Heart left ventricle (tissue), 16 donors: ENCODE data around the gene SOX8. TPM values are rescaled to one million over a fixed set of nuclear protein-coding genes. Genes with fewer than 3 reads are reported as not detected.

Experiments used
- ATAC-seq, 4 donors: fragments of 200-7000 bp; cut with Tn5 transposase; one replicate each; pipeline ENCODE4 v1.9.1; 2020 to 2022; ENCODE audit warnings: moderate library complexity in 4 of 4, mild to moderate bottlenecking in 3 of 4, moderate number of reproducible peaks in 1 of 4
- DNase-seq, 5 donors: peaks; one replicate each; pipeline ENCODE4 v3.0.0-alpha.2; 2020
- H3K27ac ChIP-seq, 12 donors: fragments of 200-600 bp; sonication (generic) in 4 of 12; one replicate each; pipeline versions ENCODE4 v1.5.0 to v1.8.0; 2016 to 2022; ENCODE audit warnings: mild to moderate bottlenecking in 2 of 12
- H3K27me3 ChIP-seq, 9 donors: fragments of 200-600 bp; sonication (generic) in 2 of 9; one replicate each; pipeline versions ENCODE4 v1.5.1 to v1.8.0; 2016 to 2022; ENCODE audit warnings: mild to moderate bottlenecking in 3 of 9
- H3K36me3 ChIP-seq, 9 donors: fragments of 200-600 bp; sonication (generic) in 2 of 9; one replicate each; pipeline versions ENCODE4 v1.5.0 to v1.8.0; 2018 to 2022; ENCODE audit warnings: mild to moderate bottlenecking in 2 of 9
- H3K4me1 ChIP-seq, 12 donors: fragments of 200-600 bp; sonication (generic) in 4 of 12; one replicate each; pipeline versions ENCODE4 v1.5.0 to v1.8.0; 2016 to 2022; ENCODE audit warnings: mild to moderate bottlenecking in 3 of 12
- H3K4me3 ChIP-seq, 12 donors: fragments of 200-600 bp; sonication (generic) in 4 of 12; one replicate each; pipeline versions ENCODE4 v1.5.0 to v1.8.0; 2017 to 2022; ENCODE audit warnings: mild to moderate bottlenecking in 9 of 12, moderate library complexity in 4 of 12
- H3K9me3 ChIP-seq, 12 donors: fragments of 200-600 bp; sonication (generic) in 4 of 12; one replicate each; pipeline versions ENCODE4 v1.5.0 to v1.8.0; 2016 to 2022; ENCODE audit warnings: mild to moderate bottlenecking in 1 of 12
- POLR2A ChIP-seq, 2 donors: fragments of 450-650 bp; IDR thresholded peaks; one replicate each; pipeline ENCODE4 v1.6.1; 2017; ENCODE audit warnings: antibody characterized with exemption in 2 of 2, mild to moderate bottlenecking in 2 of 2, moderate library complexity in 2 of 2
- WGBS, 4 donors: extraction: QIAGEN DNeasy Blood & Tissue Kit in 2 of 4; methylation state at CpG; one replicate each; pipeline versions ENCODE4 v1.1.5 to v1.1.7; 2013 to 2018; 5-methylcytosine and 5-hydroxymethylcytosine counted together
- intact Hi-C, 10 donors: fragments of 100-400 bp; cut with DNase I; formaldehyde crosslinking; loops; one replicate each; pipeline versions ENCODE4 v1.11.1 to v1.14.2; 2022
- polyA plus RNA-seq, 2 donors: library from polyadenylated mRNA; stranded (reverse); fragments of 200-250 nt; gene quantifications; one replicate each; pipeline ENCODE4 v1.2.3, GENCODE V29; 2013
- total RNA-seq, 9 donors: library from RNA; depleted of rRNA in 2 of 9; stranded (reverse); fragments of >200 nt in 2 of 9; fragmentation: NEBNext Ultra II Directional in 3 of 9; extraction: Animal tissue kit (Norgen Biotek cat#: 25700) in 3 of 9; gene quantifications; one replicate each; pipeline versions ENCODE4 v1.1.0 to v1.2.4, GENCODE V29; 2016 to 2023
- TF ChIP-seq, protein P1 (sequence below), 12 donors: fragments of 200-600 bp; sonication (generic) in 4 of 12; IDR thresholded peaks; one replicate each; pipeline versions ENCODE4 v1.5.0 to v1.8.0; 2018 to 2022; ENCODE audit warnings: antibody characterized with exemption in 12 of 12, mild to moderate bottlenecking in 5 of 12
- donor health status: ischemic (EF 13 %, LVEDD 7.1; RV severe dilation, severe dysfunction).
- donor health status: healthy with polysubstance abuse.
- donor health status: DM: no; HTN: yes; CAD: no.
- donor health status: DM: no; HTN: no; CAD: no.
- donor health status: ischemic (EF 25% LVEDD 6.9; RV normal size, moderate dysfunction).
- donor health status: ischemic (EF 25% LVEDD 5.7; RV mildly dilated, moderate dysfunction).
- donor health status: healthy.
- donor health status: DM: yes; HTN: yes; CAD: no.
- donor health status: ischemic (EF 35%, LVEDD 5.7; RV mildly dilated, moderate dysfunction).
- donor health status: nonischemic (EF 11% LVEDD 7.7; RV severe dilation, severe dysfunction).
- donor health status: DM: yes; HTN: yes; CAD: no.
- donor health status: PGD.
- donor health status: ischemic (EF 29% LVEDD 5.4; RV normal size, mild dysfunction).
- donor health status: nonischemic (EF 23%, LVEDD 6.1; RV moderate dilation, normal function).

Gene SOX8
- total and polyA plus RNA-seq, 11 donors, result 0.44 to 1.3 (median 0.77) TPM

GRCh38 chr16:1029259-1029545 lies 47.6 kb downstream of the SOX8 start:
- WGBS, 4 donors, result 47 to 58% (median 54%) methylated on average over 6 to 14 of the region's 14 CpGs
- Histone ChIP-seq H3K36me3 (no peaks in the 10 kb centered on the region), H3K27me3 (peaks cover under 1 to 48% (median 18%) of the 10 kb centered on the region in 9 donors), H3K4me1 (peaks cover 0 to 21% (median 0%) of the 10 kb centered on the region in 12 donors), H3K27ac (no peak overlapping the region), H3K9me3 (no peaks in the 10 kb centered on the region), H3K4me3 (no peak overlapping the region)
- TF ChIP-seq POLR2A (IDR thresholded peaks at IDR 0.05), result no peak
- TF ChIP-seq, protein P1, sequence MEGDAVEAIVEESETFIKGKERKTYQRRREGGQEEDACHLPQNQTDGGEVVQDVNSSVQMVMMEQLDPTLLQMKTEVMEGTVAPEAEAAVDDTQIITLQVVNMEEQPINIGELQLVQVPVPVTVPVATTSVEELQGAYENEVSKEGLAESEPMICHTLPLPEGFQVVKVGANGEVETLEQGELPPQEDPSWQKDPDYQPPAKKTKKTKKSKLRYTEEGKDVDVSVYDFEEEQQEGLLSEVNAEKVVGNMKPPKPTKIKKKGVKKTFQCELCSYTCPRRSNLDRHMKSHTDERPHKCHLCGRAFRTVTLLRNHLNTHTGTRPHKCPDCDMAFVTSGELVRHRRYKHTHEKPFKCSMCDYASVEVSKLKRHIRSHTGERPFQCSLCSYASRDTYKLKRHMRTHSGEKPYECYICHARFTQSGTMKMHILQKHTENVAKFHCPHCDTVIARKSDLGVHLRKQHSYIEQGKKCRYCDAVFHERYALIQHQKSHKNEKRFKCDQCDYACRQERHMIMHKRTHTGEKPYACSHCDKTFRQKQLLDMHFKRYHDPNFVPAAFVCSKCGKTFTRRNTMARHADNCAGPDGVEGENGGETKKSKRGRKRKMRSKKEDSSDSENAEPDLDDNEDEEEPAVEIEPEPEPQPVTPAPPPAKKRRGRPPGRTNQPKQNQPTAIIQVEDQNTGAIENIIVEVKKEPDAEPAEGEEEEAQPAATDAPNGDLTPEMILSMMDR (IDR thresholded peaks at IDR 0.05), result no peak
- ATAC-seq (no peak), DNase-seq (no peak)
- intact Hi-C loops, result no loop called here

DNA sequence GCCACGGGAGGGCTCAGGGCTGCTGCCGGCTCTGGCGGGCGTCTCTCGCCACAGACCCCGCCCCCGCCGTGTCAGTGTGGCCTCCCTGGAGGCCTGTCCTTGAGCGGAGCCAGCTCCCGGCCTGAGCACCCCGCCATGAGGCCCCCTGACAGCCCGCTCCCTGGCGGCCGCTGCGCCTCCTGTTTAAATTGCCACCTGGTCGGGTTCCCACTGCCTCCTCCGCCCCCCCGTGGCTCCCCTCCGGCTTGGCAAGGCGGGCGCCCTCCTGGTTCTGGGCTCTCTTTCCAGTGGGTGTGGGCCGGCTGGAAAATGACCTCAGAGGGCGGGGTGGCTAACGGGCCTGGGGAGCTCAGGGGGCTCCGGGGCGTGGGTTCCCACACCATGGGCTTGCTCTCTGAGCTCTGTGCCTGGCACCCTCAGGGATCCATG lies 48.9 kb downstream of the SOX8 start:
- no peaks in the 10 kb centered on the region for H3K9me3 ChIP-seq
- no peak overlapping the region for H3K27ac ChIP-seq
- TF ChIP-seq, protein P1 (IDR thresholded peaks at IDR 0.05), result peak in 1 of 12 donors; percentile 7
- TF ChIP-seq POLR2A (IDR thresholded peaks at IDR 0.05), result no peak
- intact Hi-C loops, result no loop called here
- H3K4me1 ChIP-seq, result peaks cover 0 to 21% (median 0%) of the 10 kb centered on the region in 12 donors
- H3K36me3 ChIP-seq, result no peaks in the 10 kb centered on the region
- H3K27me3 ChIP-seq, result peaks cover 0 to 44% (median 18%) of the 10 kb centered on the region in 9 donors
- WGBS, 4 donors, result 26 to 50% (median 41%) methylated on average over 9 to 26 of the region's 26 CpGs
- peak overlapping the region in 1 of 12 donors; percentile 7 for H3K4me3 ChIP-seq
- DNase-seq (peak in 1 of 5 donors; percentile 63), ATAC-seq (peak in 3 of 4 donors; percentile 33 to 50 (median 47))

GRCh38 chr16:1031666-1032065 lies 50.1 kb downstream of the SOX8 start:
- no peak for ATAC-seq
- no peak for DNase-seq
- H3K27me3 ChIP-seq, result peaks cover under 1 to 55% (median 27%) of the 10 kb centered on the region in 9 donors
- no peak overlapping the region for H3K27ac ChIP-seq
- intact Hi-C loops, result no loop called here
- H3K9me3 ChIP-seq, result no peaks in the 10 kb centered on the region
- no peak overlapping the region for H3K4me3 ChIP-seq
- no peaks in the 10 kb centered on the region for H3K36me3 ChIP-seq
- no peak for TF ChIP-seq POLR2A (IDR thresholded peaks at IDR 0.05)
- TF ChIP-seq, protein P1 (IDR thresholded peaks at IDR 0.05), result no peak
- H3K4me1 ChIP-seq, result peaks cover 0 to 21% (median 0%) of the 10 kb centered on the region in 12 donors
- WGBS, 4 donors, result 90 to 96% (median 94%) methylated on average over 6 to 17 of the region's 17 CpGs

- TF ChIP-seq, protein P1 (IDR thresholded peaks at IDR 0.05), result no peak
- no peak for TF ChIP-seq POLR2A (IDR thresholded peaks at IDR 0.05)
- H3K27me3 ChIP-seq, result peaks cover 5 to 65% (median 29%) of the 10 kb centered on the region in 9 donors
- no peak overlapping the region for H3K27ac ChIP-seq
- DNase-seq, result no peak
- no peak for ATAC-seq
- H3K4me1 ChIP-seq, result peaks cover 0 to 21% (median 0%) of the 10 kb centered on the region in 12 donors
- intact Hi-C loops, result no loop called here
- no peak overlapping the region for H3K4me3 ChIP-seq
- no peaks in the 10 kb centered on the region for H3K36me3 ChIP-seq
- H3K9me3 ChIP-seq, result no peaks in the 10 kb centered on the region
- 90 to 98% (median 93%) methylated on average over 2 of the region's 2 CpGs for WGBS, 4 donors
These were observed 51.0 kb downstream of the SOX8 start for GRCh38 chr16:1032607-1033006.
